Parathyroid adenoma (tissue), 2 donors: Measurements from ENCODE around the gene DHDH.

Source experiments
- H2AFZ ChIP-seq: fragments of 300-600 bp; sonication (generic); one replicate; pipeline ENCODE4 v1.7.0; 2017; ENCODE audit warnings: antibody characterized with exemption, mild to moderate bottlenecking
- H3K27ac ChIP-seq: fragments of 300-600 bp; sonication (generic); one replicate; pipeline ENCODE4 v1.7.0; 2017
- H3K27me3 ChIP-seq: fragments of 300-600 bp; sonication (generic); one replicate; pipeline ENCODE4 v1.7.0; 2017; ENCODE audit warnings: low read length; ENCODE audit not compliant: control insufficient read depth, insufficient read depth
- H3K36me3 ChIP-seq: fragments of 300-600 bp; sonication (generic); one replicate; pipeline ENCODE4 v1.7.0; 2017; ENCODE audit warnings: low read length; ENCODE audit not compliant: control insufficient read depth, insufficient read depth
- H3K4me1 ChIP-seq: fragments of 300-600 bp; sonication (generic); one replicate; pipeline ENCODE4 v1.7.0; 2017; ENCODE audit warnings: control low read depth
- H3K4me2 ChIP-seq: fragments of 300-600 bp; sonication (generic); one replicate; pipeline ENCODE4 v1.7.0; 2017; ENCODE audit warnings: low read length
- H3K4me3 ChIP-seq: fragments of 300-600 bp; sonication (generic); one replicate; pipeline ENCODE4 v1.7.0; 2017; ENCODE audit warnings: low read depth, low read length
- H3K79me2 ChIP-seq: fragments of 300-600 bp; sonication (generic); one replicate; pipeline ENCODE4 v1.7.0; 2017; ENCODE audit warnings: control low read depth
- H3K9ac ChIP-seq: fragments of 300-600 bp; sonication (generic); one replicate; pipeline ENCODE4 v1.7.0; 2017; ENCODE audit warnings: mild to moderate bottlenecking
- H3K9me3 ChIP-seq: fragments of 300-600 bp; sonication (generic); one replicate; pipeline ENCODE4 v1.7.0; 2017; ENCODE audit warnings: low read length; ENCODE audit not compliant: control insufficient read depth
- CTCF ChIP-seq: fragments of 300-600 bp; sonication (generic); IDR thresholded peaks from one replicate; pipeline ENCODE4 v1.7.0; 2017; ENCODE audit warnings: antibody characterized with exemption, mild to moderate bottlenecking
- donor health status: primary hyperparathyroidism.

The DHDH gene

GRCh38 chr19:48966541-48967345, 33.2 kb downstream of the DHDH start:
- Histone ChIP-seq H3K4me1 (peaks cover 35% of the 10 kb centered on the region), H3K27me3 (no peaks in the 10 kb centered on the region), H3K9ac (no peak overlapping the region), H2AFZ (no peak overlapping the region), H3K27ac (peak overlapping the region; percentile 18), H3K36me3 (no peaks in the 10 kb centered on the region), H3K79me2 (peaks cover 5% of the 10 kb centered on the region), H3K9me3 (no peaks in the 10 kb centered on the region), H3K4me3 (peak overlapping the region; percentile 94), H3K4me2 (peak overlapping the region; percentile 100)
- TF ChIP-seq CTCF = no peak

- no peaks in the 10 kb centered on the region for H3K9me3 ChIP-seq
- no peak overlapping the region for H3K4me3 ChIP-seq
- no peak overlapping the region for H3K9ac ChIP-seq
- no peak overlapping the region for H2AFZ ChIP-seq
- peaks cover 29% of the 10 kb centered on the region for H3K4me1 ChIP-seq
- no peaks in the 10 kb centered on the region for H3K36me3 ChIP-seq
- TF ChIP-seq CTCF = no peak
- peak overlapping the region; percentile 33 for H3K27ac ChIP-seq
- no peak overlapping the region for H3K4me2 ChIP-seq
- peaks cover 5% of the 10 kb centered on the region for H3K79me2 ChIP-seq
- no peaks in the 10 kb centered on the region for H3K27me3 ChIP-seq
Measured at GRCh38 chr19:48967346-48968178, 34.1 kb downstream of the DHDH start.

DNA sequence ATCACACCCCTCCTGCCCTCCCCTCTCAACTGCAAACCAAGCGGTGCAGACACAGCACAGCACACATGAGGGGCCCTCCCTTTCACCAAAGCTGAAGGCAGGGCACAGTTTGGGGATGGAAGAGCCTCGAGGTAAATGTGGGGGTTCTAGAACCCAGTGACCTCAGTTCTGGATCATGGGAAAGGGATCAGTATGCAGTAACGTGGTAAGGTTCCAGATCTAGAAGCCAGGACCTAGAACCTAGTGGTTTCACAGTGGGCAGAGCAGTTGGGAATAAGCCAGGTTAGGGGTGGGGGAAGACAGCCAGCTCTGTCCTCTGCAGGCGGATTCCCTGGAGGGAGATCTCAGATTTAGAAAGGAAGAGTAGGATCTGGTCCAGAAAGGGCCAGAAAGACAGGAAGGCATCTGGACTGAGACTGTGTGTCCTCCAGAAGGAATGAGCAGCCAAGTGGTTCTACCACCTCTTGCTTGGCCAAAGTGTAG, 34.7 kb downstream of the DHDH start:
- Histone ChIP-seq H3K27ac (peak overlapping the region; percentile 33), H2AFZ (no peak overlapping the region), H3K79me2 (peaks cover 5% of the 10 kb centered on the region), H3K4me2 (no peak overlapping the region), H3K27me3 (no peaks in the 10 kb centered on the region), H3K9ac (no peak overlapping the region), H3K36me3 (no peaks in the 10 kb centered on the region), H3K4me3 (no peak overlapping the region), H3K9me3 (no peaks in the 10 kb centered on the region), H3K4me1 (peaks cover 28% of the 10 kb centered on the region)
- no peak for TF ChIP-seq CTCF

GRCh38 chr19:48968813-48969218, 35.3 kb downstream of the DHDH start:
- Histone ChIP-seq H3K9ac (no peak overlapping the region), H3K4me1 (peaks cover 24% of the 10 kb centered on the region), H2AFZ (no peak overlapping the region), H3K27ac (no peak overlapping the region), H3K27me3 (no peaks in the 10 kb centered on the region), H3K9me3 (no peaks in the 10 kb centered on the region), H3K79me2 (peaks cover 5% of the 10 kb centered on the region), H3K4me2 (no peak overlapping the region), H3K4me3 (no peak overlapping the region), H3K36me3 (no peaks in the 10 kb centered on the region)
- no peak for TF ChIP-seq CTCF
